KOPT-K1 (cell line): ENCODE data around the gene GKAP1.
"Not testable (repeated sequence)": the region's sequence is repeated elsewhere in the genome, so short reads cannot be mapped to it uniquely, and the experiment has no call there.

Source experiments
- H3K27ac ChIP-seq: fragments of 200-600 bp; sonication (generic); 2 replicates; pipeline ENCODE4 v1.5.1; 2016; ENCODE audit warnings: antibody characterized with exemption, mild to moderate bottlenecking, low read depth, low read length; ENCODE audit not compliant: poor library complexity, severe bottlenecking
- H3K36me3 ChIP-seq: fragments of 200-600 bp; sonication (generic); 2 replicates; pipeline ENCODE4 v1.5.1; 2017; ENCODE audit warnings: antibody characterized with exemption, mild to moderate bottlenecking, low read length, moderate library complexity; ENCODE audit not compliant: insufficient read depth
- H3K9me3 ChIP-seq: fragments of 200-600 bp; sonication (generic); 2 replicates; pipeline ENCODE4 v1.5.1; 2017; ENCODE audit warnings: antibody characterized with exemption, low read length, mild to moderate bottlenecking; ENCODE audit not compliant: insufficient read depth, poor library complexity, severe bottlenecking

The GKAP1 gene

DNA sequence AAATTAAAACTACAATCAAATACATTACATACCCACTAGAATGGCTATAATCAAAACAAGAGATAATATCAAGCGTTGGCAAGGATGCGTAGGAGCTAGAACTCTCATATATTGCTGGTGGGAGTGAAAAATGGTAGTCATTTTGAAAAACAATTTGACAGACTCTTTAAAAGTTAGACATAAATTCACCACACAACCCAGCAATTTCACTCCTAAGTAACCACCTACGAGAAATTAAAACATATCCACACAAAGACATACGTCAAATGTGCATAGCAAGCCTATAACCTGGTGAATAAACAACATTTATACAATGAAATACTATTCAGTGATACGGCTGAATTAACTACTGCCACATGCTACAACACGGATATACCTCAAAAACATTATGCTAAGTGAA is 44.7 kb downstream of the GKAP1 start:
- Histone ChIP-seq H3K9me3 (no peaks in the 10 kb centered on the region), H3K36me3 (no peaks in the 10 kb centered on the region), H3K27ac (no peak overlapping the region)

DNA sequence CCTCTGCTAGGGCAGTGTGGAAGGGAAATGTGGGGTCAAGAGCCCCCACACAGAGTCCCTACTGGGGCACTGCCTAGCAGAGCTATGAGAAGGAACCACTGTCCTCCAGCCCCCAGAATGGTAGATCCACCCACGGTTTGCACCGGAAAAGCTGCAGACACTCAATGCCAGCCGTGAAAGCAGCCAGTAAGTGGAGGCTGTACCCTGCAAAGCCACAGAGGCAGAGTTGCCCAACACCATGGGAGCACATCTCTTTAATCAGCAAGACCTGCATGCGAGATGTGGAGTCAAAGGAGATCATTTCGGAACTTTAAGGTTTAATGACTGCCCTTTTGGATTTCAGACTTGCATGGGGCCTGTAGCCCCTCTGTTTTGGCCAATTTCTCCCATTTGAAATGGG is 52.2 kb downstream of the GKAP1 start:
- no peaks in the 10 kb centered on the region for H3K9me3 ChIP-seq
- no peaks in the 10 kb centered on the region for H3K36me3 ChIP-seq
- H3K27ac ChIP-seq = no peak overlapping the region

DNA sequence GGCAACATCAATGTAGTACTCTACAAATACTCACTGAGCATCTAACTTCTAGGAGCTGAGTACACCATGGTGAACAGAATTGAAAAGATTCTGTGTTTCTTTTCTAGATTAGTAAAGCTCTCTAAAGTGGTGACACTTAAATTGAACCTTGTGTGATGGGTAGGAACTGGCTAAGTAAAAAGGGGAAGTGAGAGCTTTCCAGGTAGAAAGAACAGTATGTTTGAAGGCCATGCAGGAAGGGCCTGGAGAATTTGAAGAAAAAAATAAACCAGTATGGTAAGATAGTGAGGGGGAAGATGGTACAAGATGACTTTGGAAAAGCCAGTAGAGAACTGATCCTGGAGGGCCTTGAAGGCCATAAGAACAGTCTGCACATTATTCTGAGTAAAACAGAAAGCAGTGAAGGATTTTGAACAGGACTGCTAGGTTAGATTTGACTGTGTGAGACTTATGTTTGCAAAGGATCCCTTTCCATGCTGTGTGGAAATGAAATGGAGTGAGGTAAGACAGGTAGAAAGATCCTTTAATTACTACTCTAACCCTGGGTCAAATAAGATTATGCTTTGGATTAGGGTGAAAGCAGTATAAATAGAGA is 63.1 kb downstream of the GKAP1 start:
- Histone ChIP-seq H3K36me3 (no peaks in the 10 kb centered on the region), H3K9me3 (no peaks in the 10 kb centered on the region), H3K27ac (no peak overlapping the region)

DNA sequence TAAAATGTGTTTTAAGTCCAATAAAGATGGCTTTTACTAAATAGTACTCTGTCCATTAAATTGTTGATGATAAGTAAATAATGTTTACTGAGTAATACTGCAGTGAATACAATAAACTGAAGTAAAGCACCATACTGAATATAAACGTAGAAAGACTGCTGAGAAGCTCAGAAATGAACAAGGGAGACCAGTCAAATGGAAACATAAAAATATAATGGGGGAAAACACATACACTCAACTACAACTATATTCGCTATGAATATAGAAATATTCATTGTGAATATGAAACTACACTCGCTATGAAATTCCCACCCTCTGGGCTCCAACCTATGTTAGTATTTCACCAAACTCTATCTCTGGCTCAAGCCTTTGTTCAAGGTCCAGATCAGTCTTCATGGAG is 67.9 kb downstream of the GKAP1 start:
- Histone ChIP-seq H3K9me3 (no peaks in the 10 kb centered on the region), H3K27ac (no peak overlapping the region), H3K36me3 (no peaks in the 10 kb centered on the region)

DNA sequence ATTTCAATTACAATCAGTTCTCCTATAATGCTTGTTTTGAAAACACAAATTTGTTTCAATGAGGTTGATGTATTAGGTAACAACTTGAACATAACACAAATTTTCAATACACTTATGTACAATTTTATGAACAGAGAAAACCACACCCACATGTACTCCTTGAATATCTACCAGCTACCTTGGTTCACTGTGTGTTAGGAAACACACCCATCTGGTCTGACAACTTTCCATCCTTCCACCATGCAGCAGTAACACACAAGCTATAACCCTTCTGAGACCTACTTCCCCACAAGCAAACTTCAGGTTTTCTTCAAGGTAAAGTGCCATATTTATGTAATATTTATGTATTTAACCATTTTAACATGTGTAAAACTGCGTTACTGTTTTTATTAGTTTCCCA is 73.4 kb downstream of the GKAP1 start:
- H3K9me3 ChIP-seq = no peaks in the 10 kb centered on the region
- no peaks in the 10 kb centered on the region for H3K36me3 ChIP-seq
- no peak overlapping the region for H3K27ac ChIP-seq

DNA sequence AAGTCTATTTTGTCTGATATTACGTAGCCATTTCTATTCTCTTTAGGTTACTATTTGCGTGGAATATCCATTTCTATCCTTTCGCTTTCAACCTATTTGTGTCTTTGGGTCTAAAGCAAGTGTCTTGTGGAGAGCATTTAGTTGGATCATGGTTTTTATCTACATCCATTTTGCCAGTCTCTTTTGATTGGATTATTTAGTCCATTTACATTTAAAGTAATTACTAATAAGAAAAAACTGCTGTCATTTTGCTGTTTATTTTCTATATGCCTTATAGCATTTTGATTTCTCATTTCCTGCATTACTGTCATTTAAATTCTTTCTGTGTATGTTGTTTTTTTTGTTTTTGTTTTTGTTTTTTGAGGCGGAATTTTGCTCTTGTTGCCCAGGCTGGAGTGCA is 83.8 kb downstream of the GKAP1 start:
- Histone ChIP-seq H3K36me3 (no peaks in the 10 kb centered on the region), H3K27ac (no peak overlapping the region), H3K9me3 (no peaks in the 10 kb centered on the region)

DNA sequence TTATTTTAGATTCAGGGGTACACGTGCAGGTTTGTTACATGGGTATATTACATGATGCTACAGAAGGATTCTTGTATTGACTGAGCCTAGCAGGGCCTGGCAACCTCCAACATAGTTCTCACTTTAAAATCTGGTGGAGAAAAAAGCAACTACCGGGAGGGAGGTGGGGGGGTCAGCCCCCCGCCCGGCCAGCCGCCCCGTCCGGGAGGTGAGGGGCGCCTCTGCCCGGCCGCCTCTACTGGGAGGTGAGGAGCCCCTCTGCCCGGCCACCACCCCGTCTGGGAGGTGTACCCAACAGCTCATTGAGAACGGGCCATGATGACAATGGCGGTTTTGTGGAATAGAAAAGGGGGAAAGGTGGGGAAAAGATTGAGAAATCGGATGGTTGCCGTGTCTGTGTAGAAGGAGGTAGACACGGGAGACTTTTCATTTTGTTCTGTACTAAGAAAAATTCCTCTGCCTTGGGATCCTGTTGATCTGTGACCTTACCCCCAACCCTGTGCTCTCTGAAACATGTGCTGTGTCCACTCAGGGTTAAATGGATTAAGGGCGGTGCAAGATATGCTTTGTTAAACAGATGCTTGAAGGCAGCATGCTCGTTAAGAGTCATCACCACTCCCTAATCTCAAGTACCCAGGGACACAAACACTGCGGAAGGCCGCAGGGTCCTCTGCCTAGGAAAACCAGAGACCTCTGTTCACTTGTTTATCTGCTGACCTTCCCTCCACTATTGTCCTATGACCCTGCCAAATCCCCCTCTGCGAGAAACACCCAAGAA is 88.8 kb downstream of the GKAP1 start:
- H3K9me3 ChIP-seq, H3K36me3 ChIP-seq, H3K27ac ChIP-seq: not testable (repeated sequence)

DNA sequence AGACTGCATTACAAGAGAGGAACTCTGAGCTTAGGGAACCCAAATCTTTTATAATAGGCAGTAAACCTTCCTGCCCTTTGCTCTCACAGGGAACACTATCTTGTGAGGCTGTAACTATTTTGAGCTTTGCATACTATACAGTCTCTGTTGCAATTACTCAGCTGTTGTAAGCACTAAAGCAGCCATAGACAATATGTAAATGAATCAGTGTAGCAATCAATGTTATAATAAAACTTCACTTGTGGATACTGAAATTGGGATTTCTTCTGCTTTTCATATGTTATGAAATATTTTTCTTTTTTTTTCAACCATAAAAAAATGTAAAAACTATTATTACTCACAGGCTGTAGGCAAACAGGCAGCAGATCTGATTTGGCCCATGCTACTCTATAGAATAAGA is 93.1 kb downstream of the GKAP1 start:
- no peak overlapping the region for H3K27ac ChIP-seq
- no peaks in the 10 kb centered on the region for H3K36me3 ChIP-seq
- H3K9me3 ChIP-seq = no peaks in the 10 kb centered on the region

DNA sequence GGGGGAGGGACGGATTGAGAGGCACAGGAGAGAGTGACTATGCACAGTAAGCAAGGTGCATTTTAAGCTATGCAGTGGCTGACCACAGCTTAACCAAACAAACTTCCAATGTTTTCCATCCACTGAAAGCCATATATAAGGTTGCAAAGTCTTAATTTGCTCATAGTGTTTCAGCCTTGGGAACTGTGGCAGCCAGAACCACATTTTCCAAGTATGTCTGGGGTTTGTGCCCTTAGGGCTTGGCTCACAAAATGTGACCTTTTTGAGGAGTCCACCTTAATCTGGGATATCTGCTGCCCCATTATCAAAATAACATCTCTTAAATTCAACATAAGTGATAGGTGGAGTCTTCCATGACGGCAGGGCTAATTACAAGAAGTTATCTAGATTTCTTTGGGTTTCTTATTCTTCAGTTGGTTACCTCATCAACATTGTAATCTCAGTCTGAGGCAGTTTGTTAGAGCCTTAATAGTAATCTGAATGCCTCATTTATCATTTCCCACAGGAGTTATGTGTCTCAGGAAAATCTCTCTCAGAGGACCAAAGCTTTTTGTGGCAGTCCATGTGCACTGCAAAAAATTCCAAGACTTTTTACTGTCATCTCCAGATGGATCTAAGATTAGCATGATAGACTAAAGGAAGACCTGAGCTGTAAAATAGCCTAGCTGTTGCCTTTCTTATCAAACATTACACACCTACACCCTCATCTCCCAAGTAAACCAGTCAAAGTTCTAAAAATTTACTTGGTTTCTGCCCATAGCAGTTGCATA is 94.7 kb downstream of the GKAP1 start:
- Histone ChIP-seq H3K9me3 (no peaks in the 10 kb centered on the region), H3K36me3 (no peaks in the 10 kb centered on the region)

DNA sequence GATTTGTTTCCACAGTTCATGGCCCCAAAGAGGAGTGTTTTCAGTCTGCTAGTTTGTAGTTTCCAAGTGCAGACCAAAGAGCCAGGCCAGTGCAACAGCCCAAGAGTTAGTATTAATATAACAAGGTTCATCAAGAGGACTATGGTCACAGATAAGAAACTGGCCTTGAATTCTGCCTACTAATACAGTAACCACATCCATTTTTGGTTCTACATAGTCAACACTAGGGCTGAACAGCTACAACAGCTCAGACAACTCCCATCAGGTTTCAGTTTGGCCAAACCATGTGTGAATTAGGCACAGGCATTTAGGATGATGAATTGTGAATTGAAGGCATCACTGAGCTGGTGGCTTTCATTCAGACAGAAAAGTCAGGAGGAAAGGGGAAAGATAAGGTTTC is 96.1 kb downstream of the GKAP1 start:
- Histone ChIP-seq H3K36me3 (no peaks in the 10 kb centered on the region), H3K27ac (no peak overlapping the region), H3K9me3 (no peaks in the 10 kb centered on the region)

More for the DNA sequence above, 94.7 kb downstream of the GKAP1 start:
- H3K27ac ChIP-seq = no peak overlapping the region

DNA sequence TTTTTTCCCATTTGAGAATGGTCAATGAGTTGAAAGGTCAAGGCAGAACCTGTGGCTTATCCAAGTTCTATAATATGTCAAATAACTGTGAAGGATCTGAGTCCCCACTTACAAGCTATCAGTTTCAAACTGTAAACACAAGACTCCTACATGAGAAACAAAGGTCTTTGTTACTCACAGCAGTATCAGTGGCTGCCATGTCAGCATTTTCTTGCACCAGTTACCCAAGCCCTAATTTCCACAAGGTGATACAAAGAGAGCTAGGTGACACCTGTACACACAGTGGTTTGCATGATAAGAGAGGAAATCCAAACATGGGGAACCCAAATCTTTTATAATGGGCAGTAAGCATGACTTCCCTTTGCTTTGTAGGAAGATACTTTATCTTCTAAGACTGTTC is 101.8 kb downstream of the GKAP1 start:
- no peak overlapping the region for H3K27ac ChIP-seq
- H3K9me3 ChIP-seq = no peaks in the 10 kb centered on the region
- no peaks in the 10 kb centered on the region for H3K36me3 ChIP-seq

DNA sequence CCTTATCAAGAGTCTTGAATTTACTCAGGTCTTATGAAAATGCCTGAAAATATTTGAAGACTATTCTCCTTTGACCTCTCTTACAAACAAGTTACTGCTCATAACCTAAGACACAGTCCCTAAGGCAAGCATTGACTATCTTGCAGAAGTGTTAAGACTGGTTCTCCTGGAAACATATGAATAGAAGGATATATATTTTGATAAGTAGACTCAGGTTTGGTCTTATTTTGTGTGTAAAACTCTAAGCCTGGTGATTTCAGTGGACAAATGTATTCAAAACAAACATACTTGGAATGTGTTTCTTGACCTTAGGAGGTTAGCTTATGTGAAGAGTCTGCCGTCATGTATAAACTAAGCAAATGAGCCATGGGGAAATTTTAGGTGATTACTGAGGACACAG is 102.3 kb downstream of the GKAP1 start:
- Histone ChIP-seq H3K9me3 (no peaks in the 10 kb centered on the region), H3K36me3 (no peaks in the 10 kb centered on the region), H3K27ac (no peak overlapping the region)

DNA sequence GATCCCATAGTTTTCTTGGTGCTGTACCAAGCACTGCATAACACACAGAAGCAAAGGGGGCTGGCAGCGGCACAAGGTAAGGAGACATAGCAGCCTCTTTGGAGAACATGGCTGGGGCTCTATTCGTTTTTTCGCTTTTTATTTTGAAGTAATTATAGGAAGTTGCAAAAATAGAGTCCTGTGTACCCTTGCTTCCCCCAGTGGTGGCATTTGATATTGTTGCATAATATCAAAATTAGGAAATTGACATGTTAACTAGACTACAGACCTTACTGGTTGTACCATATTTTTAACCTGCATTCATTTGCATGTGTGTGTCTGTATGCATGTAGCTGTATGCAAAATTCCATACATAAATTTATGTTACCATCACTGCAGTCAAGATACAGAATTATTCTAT is 103.2 kb downstream of the GKAP1 start:
- H3K9me3 ChIP-seq = no peaks in the 10 kb centered on the region

DNA sequence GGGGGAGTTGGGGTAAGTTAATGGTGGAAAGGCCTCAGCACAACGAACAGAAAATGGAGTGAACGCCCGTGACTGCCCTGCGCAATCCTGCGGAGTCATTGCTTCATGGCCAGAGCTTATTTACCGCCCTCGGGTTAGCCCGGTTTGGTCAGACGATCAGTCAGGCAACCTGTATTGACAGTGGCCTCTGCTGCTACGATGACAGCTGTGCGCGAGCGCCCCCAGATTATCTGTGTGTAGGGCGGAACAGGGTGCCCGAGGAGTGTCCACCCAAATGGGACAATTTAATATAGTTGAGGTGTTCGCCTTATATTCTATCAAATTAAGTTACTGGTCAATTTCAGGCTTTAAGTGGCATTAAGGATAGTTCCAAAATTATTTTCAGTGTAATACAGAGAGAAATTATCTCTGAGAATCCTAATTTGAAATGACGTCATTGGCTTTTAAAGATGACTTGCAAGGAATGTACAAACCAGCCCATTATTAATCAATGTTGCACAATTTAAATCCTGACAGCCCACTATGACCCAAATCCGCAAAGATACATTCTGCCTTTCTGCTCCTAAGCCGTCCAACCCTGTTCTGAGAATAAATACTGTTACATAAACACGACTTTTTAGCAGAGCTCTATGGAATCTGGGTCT is 108.9 kb downstream of the GKAP1 start:
- Histone ChIP-seq H3K27ac (peak overlapping the region; percentile 95), H3K9me3 (peaks cover 8% of the 10 kb centered on the region), H3K36me3 (0 out of 2 replicates have a peak, but pooled peaks cover 11% of the 10 kb centered on the region)

More for the DNA sequence above, 103.2 kb downstream of the GKAP1 start:
- H3K27ac ChIP-seq = no peak overlapping the region
- no peaks in the 10 kb centered on the region for H3K36me3 ChIP-seq
